MCF 10A (cell line): ENCODE measurements around the gene TAL1. TPM values are rescaled to one million over a fixed set of nuclear protein-coding genes. Genes with fewer than 3 reads are reported as not detected.

Source experiments
- BruUV-seq: library from RNA; stranded (reverse); fragments of 400-500 nt; replicated peaks from 2 replicates; lab custom pipeline; 2021; lab: Mats Ljungman, UMichigan
- CTCF ChIA-PET: fragments of 300-600 bp; sonication (Branson Sonifier 250); formaldehyde crosslinking; extraction: SDS; loops from one replicate; lab custom pipeline; 2021; ENCODE audit warnings: antibody characterized with exemption, inconsistent platforms; lab: Yijun Ruan, JAX
- POLR2A ChIA-PET: fragments of 300-600, 350-650 bp; sonication (Branson Sonifier 250); formaldehyde crosslinking; extraction: SDS; loops from one replicate; lab custom pipeline; 2020; ENCODE audit warnings: antibody characterized with exemption, inconsistent platforms; lab: Yijun Ruan, JAX
- DNase-seq: peaks from one replicate; pipeline ENCODE4 v3.0.0-alpha.2; 2018; ENCODE audit not compliant: unreplicated experiment
- H3K27ac Mint-ChIP-seq: one replicate; pipeline ENCODE4 v1.8.0; 2022; ENCODE audit warnings: mild to moderate bottlenecking, low read depth, mixed read lengths; ENCODE audit not compliant: unreplicated experiment
- H3K27me3 Mint-ChIP-seq: one replicate; pipeline ENCODE4 v1.8.0; 2022; ENCODE audit warnings: mixed read lengths; ENCODE audit not compliant: insufficient read depth, unreplicated experiment
- H3K36me3 Mint-ChIP-seq: one replicate; pipeline ENCODE4 v1.8.0; 2022; ENCODE audit warnings: mild to moderate bottlenecking, moderate library complexity, mixed read lengths; ENCODE audit not compliant: insufficient read depth, unreplicated experiment
- H3K4me1 Mint-ChIP-seq: one replicate; pipeline ENCODE4 v1.8.0; 2022; ENCODE audit warnings: mixed read lengths; ENCODE audit not compliant: insufficient read depth, unreplicated experiment
- H3K4me3 Mint-ChIP-seq: one replicate; pipeline ENCODE4 v1.8.0; 2022; ENCODE audit warnings: mild to moderate bottlenecking, moderate library complexity, mixed read lengths; ENCODE audit not compliant: unreplicated experiment
- H3K9me3 Mint-ChIP-seq: one replicate; pipeline ENCODE4 v1.8.0; 2022; ENCODE audit warnings: mixed read lengths; ENCODE audit not compliant: unreplicated experiment
- CTCF ChIP-seq: fragments of 200-600 bp; IDR thresholded peaks from one replicate; pipeline ENCODE4 v1.8.0; 2022; ENCODE audit warnings: antibody characterized with exemption, mild to moderate bottlenecking; ENCODE audit not compliant: unreplicated experiment
- intact Hi-C: fragments of 100-400 bp; cut with micrococcal nuclease; formaldehyde crosslinking; loops from 2 replicates; pipeline ENCODE4 v1.14.1; 2022
- total RNA-seq: library from RNA; stranded (reverse); gene quantifications from 2 replicates; pipeline ENCODE4 v1.2.3, GENCODE V29; 2022

Gene TAL1
- total RNA-seq, 1 experiment from 2014 or later = not detected

DNA sequence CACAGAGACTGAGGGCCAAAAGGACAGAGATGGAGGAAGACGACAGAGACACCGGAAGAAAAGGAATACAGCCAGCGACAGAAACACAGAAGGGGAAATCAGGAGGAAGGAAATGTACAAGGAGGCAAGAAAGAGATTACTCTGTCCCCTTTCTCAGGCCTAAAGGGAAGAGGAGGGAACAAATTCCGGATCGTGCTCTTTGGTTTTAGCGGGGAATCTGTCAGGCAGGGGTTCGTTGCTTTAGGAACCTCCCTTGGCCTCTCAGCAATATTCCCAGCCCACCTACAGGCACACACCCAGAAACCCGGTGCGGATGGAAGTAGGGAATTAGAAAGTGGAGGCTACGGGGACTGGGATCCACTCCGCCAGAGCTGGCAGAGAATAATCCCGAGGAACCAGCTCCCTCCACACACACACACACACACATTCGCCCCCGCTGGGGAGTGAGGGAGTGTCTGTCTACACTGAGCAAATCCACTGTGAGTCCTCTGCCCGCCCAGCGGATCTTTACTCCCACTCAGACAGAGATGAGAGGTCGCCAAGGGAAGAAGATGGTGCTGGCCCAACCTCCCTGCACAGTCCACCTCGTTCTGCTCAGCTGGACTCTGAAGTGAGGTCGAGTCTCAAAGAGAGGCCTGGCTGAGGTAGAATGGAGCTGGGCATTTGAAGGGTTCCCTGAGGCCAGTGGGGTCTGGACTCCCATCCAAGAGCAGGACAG lies 5.7 kb downstream of the TAL1 start:
- Mint-ChIP-seq H3K9me3 (no peaks in the 10 kb centered on the region), H3K27me3 (peaks cover 20% of the 10 kb centered on the region), H3K27ac (no peak overlapping the region), H3K4me3 (no peak overlapping the region), H3K4me1 (no peaks in the 10 kb centered on the region), H3K36me3 (no peaks in the 10 kb centered on the region)
- TF ChIP-seq CTCF = no peak
- no peak for DNase-seq
- ChIA-PET POLR2A (no interaction called here), CTCF (interaction anchor here (0.6 to 1.3 kb wide), 3 partner anchors 33 to 37 kb away, joined by 3 to 4 read pairs (median 3); no protein-coding TSS in a partner anchor)
- BruUV-seq = no TSS peak
- intact Hi-C loops = no loop called here

GRCh38 chr1:47225430-47226100 lies 6.5 kb downstream of the TAL1 start:
- no peak for TF ChIP-seq CTCF
- no peak overlapping the region for H3K4me3 Mint-ChIP-seq

DNA sequence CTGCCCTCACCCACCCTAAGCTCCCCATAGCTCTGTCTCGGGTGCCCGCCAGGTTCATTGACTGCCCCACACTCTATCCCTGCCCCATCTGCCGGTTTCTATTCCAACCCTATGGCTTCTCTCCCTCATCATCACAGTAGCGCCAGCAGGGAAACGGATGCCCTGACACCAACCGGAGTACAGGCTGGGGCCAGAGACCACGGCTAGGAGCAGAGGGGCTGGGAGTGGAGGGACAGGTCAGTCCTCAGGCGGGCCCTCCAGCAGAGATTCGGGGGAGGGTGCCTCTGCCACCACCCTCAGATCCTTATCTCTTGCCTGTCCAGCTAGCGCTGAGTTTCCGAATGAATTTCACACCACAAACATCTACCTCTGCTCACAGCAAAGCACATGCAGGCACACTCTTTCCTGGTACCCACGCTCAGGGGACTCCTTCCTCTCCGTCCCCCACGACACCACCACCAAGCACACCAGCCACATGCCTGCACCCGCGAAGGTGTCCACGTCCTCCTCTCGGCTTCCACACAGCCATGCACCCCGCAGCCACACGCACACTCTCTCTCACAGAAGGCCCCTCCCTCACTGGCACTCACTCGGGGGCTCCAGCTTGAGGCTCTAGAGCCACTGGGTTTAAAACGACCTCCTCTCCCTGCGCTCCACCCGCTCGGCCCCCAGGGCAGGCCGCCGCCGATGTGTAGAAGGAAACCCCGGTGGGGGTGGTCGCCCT lies 7.2 kb downstream of the TAL1 start:
- no peak overlapping the region for H3K4me3 Mint-ChIP-seq
- ChIA-PET CTCF (interaction anchor here (0.6 kb wide), 1 partner anchor 133 kb away, joined by 3 read pairs; no protein-coding TSS in a partner anchor), POLR2A (no interaction called here)
- intact Hi-C loops = no loop called here
- no peaks in the 10 kb centered on the region for H3K9me3 Mint-ChIP-seq
- H3K36me3 Mint-ChIP-seq = peaks cover 6% of the 10 kb centered on the region
- no peak overlapping the region for H3K27ac Mint-ChIP-seq
- no peak for DNase-seq
- peaks cover 6% of the 10 kb centered on the region for H3K27me3 Mint-ChIP-seq
- no peaks in the 10 kb centered on the region for H3K4me1 Mint-ChIP-seq
- BruUV-seq = no TSS peak
- no peak for TF ChIP-seq CTCF

More at GRCh38 chr1:47225430-47226100, 6.5 kb downstream of the TAL1 start:
- intact Hi-C loops = no loop called here
- DNase-seq = no peak
- Mint-ChIP-seq H3K27ac (no peak overlapping the region), H3K4me1 (no peaks in the 10 kb centered on the region), H3K36me3 (peaks cover 6% of the 10 kb centered on the region), H3K27me3 (peaks cover 13% of the 10 kb centered on the region), H3K9me3 (no peaks in the 10 kb centered on the region)
- POLR2A ChIA-PET = no interaction called here
- BruUV-seq = no TSS peak
- CTCF ChIA-PET = interaction anchor here (0.6 kb wide), 2 partner anchors 32 to 133 kb away, joined by 3 read pairs; no protein-coding TSS in a partner anchor
